Thyroid gland (tissue), 4 donors: ENCODE measurements around the gene TMCC3. TPM values are rescaled to one million over a fixed set of nuclear protein-coding genes. Genes with fewer than 3 reads are reported as not detected.

Experiments used
- DNase-seq, 2 donors: peaks; one replicate each; pipeline ENCODE4 v3.0.0-alpha.2; 2019
- H3K27ac ChIP-seq, 3 donors: fragments of 200-600 bp; sonication (generic); 1 replicate in 2 of 3; 2 replicates in 1 of 3; pipeline ENCODE4 v1.5.1; 2016 to 2019; ENCODE audit warnings: mild to moderate bottlenecking in 1 of 3, moderate library complexity in 1 of 3
- H3K27me3 ChIP-seq: fragments of 200-600 bp; sonication (generic); one replicate; pipeline ENCODE4 v1.5.1; 2019
- H3K36me3 ChIP-seq, 2 donors: fragments of 200-600 bp; sonication (generic); one replicate each; pipeline ENCODE4 v1.5.1; 2016 to 2019
- H3K4me1 ChIP-seq, 2 donors: fragments of 200-600 bp; sonication (generic); one replicate each; pipeline ENCODE4 v1.5.1; 2017 to 2019
- H3K4me3 ChIP-seq, 3 donors: fragments of 200-600 bp; sonication (generic); replicated peaks in 1 of 3; 1 replicate in 2 of 3; 2 replicates in 1 of 3; pipeline ENCODE4 v1.5.1; 2016; ENCODE audit warnings: mild to moderate bottlenecking in 1 of 3
- H3K9me3 ChIP-seq: fragments of 200-600 bp; sonication (generic); one replicate; pipeline ENCODE4 v1.5.1; 2017
- CTCF ChIP-seq, 6 experiments: fragments of 200-600 bp in 3 of 6; fragments of 450-650 bp in 3 of 6; sonication (generic) in 3 of 6; IDR thresholded peaks; one replicate each; pipeline ENCODE4 v1.5.1; 2016 to 2019; ENCODE audit warnings: antibody characterized with exemption in 6 of 6, mild to moderate bottlenecking in 2 of 6, inconsistent platforms in 1 of 6, moderate library complexity in 1 of 6
- POLR2A ChIP-seq, 2 donors: fragments of 450-650 bp; IDR thresholded peaks; one replicate each; pipeline ENCODE4 v1.6.1; 2017; ENCODE audit warnings: antibody characterized with exemption in 2 of 2, mild to moderate bottlenecking in 2 of 2, moderate library complexity in 1 of 2
- WGBS, 2 donors: methylation state at CpG; one replicate each; pipeline ENCODE4 v1.1.5; 2017; 5-methylcytosine and 5-hydroxymethylcytosine counted together
- intact Hi-C: fragments of 100-400 bp; cut with DNase I; formaldehyde crosslinking; loops from one replicate; pipeline ENCODE4 v1.15.1; 2023
- total RNA-seq, 4 donors: library from RNA; depleted of rRNA; stranded (reverse); fragments of >200 nt; gene quantifications; one replicate each; pipeline ENCODE4 v1.2.3, GENCODE V29; 2016

The TMCC3 gene
- total RNA-seq, 4 donors from 2014 or later: 15.0 to 25.6 (median 19.3) TPM

GRCh38 chr12:94536040-94536965, 114.1 kb downstream of the TMCC3 start:
- Histone ChIP-seq H3K4me3 (no peak overlapping the region), H3K4me1 (peaks cover 0 to 12% of the 10 kb centered on the region in 2 donors), H3K27me3 (no peaks in the 10 kb centered on the region), H3K36me3 (no peaks in the 10 kb centered on the region), H3K27ac (no peak overlapping the region), H3K9me3 (no peaks in the 10 kb centered on the region)
- intact Hi-C loops: no loop called here
- TF ChIP-seq POLR2A (IDR thresholded peaks at IDR 0.05) (no peak), CTCF (IDR thresholded peaks at IDR 0.05) (no peak)
- no peak for DNase-seq
- WGBS, 2 donors: 80 to 82% methylated on average over 11 of the region's 11 CpGs

GRCh38 chr12:94535510-94535921, 114.8 kb downstream of the TMCC3 start:
- H3K4me3 ChIP-seq: no peak overlapping the region
- intact Hi-C loops: no loop called here
- no peak overlapping the region for H3K27ac ChIP-seq
- H3K27me3 ChIP-seq: no peaks in the 10 kb centered on the region
- 16 to 25% methylated on average over 7 of the region's 7 CpGs for WGBS, 2 donors
- TF ChIP-seq POLR2A (IDR thresholded peaks at IDR 0.05): no peak
- no peak for TF ChIP-seq CTCF (IDR thresholded peaks at IDR 0.05)
- no peaks in the 10 kb centered on the region for H3K9me3 ChIP-seq
- H3K4me1 ChIP-seq: peaks cover 0 to 12% of the 10 kb centered on the region in 2 donors
- DNase-seq: peak; percentile 12 to 26
- no peaks in the 10 kb centered on the region for H3K36me3 ChIP-seq

GRCh38 chr12:94534774-94535509, 115.4 kb downstream of the TMCC3 start:
- H3K27me3 ChIP-seq: no peaks in the 10 kb centered on the region
- H3K27ac ChIP-seq: no peak overlapping the region
- H3K9me3 ChIP-seq: no peaks in the 10 kb centered on the region
- no peak overlapping the region for H3K4me3 ChIP-seq
- H3K4me1 ChIP-seq: peaks cover 0 to 12% of the 10 kb centered on the region in 2 donors
- DNase-seq: no peak
- H3K36me3 ChIP-seq: no peaks in the 10 kb centered on the region
- TF ChIP-seq CTCF (IDR thresholded peaks at IDR 0.05) (no peak), POLR2A (IDR thresholded peaks at IDR 0.05) (no peak)
- intact Hi-C loops: loop anchor here (5.0 kb wide), 1 partner anchor 398 kb away; no protein-coding TSS in a partner anchor
- 68 to 73% methylated on average over 14 of the region's 14 CpGs for WGBS, 2 donors

GRCh38 chr12:94534278-94534677, 116.1 kb downstream of the TMCC3 start:
- Histone ChIP-seq H3K27me3 (no peaks in the 10 kb centered on the region), H3K4me1 (peaks cover 0 to 12% of the 10 kb centered on the region in 2 donors), H3K27ac (no peak overlapping the region), H3K4me3 (no peak overlapping the region), H3K36me3 (no peaks in the 10 kb centered on the region), H3K9me3 (no peaks in the 10 kb centered on the region)
- no peak for DNase-seq
- intact Hi-C loops: loop anchor here (5.0 kb wide), 1 partner anchor 397 kb away; no protein-coding TSS in a partner anchor
- 90 to 95% methylated on average over 6 of the region's 6 CpGs for WGBS, 2 donors
- TF ChIP-seq CTCF (IDR thresholded peaks at IDR 0.05): no peak
- TF ChIP-seq POLR2A (IDR thresholded peaks at IDR 0.05): no peak
